ENCODE measurements around the gene RNASEL.
"Not testable (repeated sequence)": the region's sequence is repeated elsewhere in the genome, so short reads cannot be mapped to it uniquely, and the experiment has no call there.

RNASEL gene, protein sequence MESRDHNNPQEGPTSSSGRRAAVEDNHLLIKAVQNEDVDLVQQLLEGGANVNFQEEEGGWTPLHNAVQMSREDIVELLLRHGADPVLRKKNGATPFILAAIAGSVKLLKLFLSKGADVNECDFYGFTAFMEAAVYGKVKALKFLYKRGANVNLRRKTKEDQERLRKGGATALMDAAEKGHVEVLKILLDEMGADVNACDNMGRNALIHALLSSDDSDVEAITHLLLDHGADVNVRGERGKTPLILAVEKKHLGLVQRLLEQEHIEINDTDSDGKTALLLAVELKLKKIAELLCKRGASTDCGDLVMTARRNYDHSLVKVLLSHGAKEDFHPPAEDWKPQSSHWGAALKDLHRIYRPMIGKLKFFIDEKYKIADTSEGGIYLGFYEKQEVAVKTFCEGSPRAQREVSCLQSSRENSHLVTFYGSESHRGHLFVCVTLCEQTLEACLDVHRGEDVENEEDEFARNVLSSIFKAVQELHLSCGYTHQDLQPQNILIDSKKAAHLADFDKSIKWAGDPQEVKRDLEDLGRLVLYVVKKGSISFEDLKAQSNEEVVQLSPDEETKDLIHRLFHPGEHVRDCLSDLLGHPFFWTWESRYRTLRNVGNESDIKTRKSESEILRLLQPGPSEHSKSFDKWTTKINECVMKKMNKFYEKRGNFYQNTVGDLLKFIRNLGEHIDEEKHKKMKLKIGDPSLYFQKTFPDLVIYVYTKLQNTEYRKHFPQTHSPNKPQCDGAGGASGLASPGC

DNA sequence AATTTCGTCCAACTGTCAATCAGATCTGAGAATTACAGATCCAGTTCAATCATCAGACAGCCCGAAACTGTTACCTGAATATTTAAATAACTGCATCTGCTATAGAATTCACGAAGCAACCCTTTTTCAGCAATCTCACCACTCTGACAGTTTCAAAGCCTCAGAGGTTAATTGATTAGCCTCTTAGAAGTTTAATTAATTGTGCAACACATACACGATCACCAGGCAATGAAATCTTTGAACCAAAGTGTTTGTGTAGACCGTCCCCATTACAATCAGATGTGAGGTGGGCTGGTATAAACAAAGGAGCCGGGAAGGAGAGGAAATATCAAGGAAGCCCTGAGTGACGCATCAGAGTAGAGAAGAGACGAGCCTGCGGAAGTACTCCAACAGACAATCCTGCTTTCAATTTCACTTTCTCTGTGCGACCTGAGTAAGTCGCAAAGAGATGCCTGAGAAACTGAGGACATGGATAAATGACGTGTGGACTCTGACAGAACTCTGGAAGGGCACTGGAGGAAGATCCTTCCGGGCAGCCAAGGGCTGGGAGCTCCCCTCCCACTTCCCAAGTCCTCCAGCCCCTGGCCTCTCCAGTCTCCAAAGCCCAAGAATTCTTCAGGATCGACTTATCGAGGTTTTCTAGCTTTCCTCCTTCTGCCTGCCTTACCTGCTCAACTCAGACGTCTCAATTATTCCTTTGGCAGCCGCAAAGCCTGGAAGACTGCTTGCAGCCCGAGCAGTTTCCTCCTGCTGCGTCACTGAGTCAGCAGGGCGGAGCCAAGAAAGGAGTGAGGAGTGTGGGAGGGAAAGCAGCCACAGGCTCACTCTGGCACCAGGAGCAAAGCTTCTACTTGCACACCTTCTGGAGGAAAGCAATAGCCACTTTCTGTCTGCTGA lies at the start of gene RNASEL:
RNASEL (minus strand) TSS at position 757 of the 897 bp plus-strand sequence. CDS start 2,450 bp downstream, outside the sequence.
- peak; percentile 73 to 82 for DNase-seq

GRCh38 chr1:182637769-182638168 lies 48.7 kb upstream of the RNASEL start:
- no peak for DNase-seq

DNA sequence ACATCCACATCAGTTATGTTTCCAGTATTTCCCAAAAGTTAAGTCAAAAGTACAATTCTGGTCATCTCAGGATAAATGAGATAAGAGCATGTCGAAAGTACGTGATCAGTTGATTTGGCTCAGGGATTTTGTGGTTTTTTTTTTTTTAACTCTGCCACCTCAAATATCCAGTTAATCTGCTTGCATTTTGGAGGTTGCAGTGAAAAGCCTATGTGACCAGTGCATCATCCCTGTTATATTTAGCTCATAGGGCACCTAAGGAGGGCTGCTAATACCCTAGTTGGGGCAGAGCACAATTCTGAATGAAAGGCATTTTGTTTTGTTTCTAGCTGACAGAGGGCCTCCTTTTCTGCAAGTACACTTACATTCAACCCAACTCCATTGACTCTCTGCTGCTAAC lies 46.8 kb upstream of the RNASEL start:
- no peak for DNase-seq

DNA sequence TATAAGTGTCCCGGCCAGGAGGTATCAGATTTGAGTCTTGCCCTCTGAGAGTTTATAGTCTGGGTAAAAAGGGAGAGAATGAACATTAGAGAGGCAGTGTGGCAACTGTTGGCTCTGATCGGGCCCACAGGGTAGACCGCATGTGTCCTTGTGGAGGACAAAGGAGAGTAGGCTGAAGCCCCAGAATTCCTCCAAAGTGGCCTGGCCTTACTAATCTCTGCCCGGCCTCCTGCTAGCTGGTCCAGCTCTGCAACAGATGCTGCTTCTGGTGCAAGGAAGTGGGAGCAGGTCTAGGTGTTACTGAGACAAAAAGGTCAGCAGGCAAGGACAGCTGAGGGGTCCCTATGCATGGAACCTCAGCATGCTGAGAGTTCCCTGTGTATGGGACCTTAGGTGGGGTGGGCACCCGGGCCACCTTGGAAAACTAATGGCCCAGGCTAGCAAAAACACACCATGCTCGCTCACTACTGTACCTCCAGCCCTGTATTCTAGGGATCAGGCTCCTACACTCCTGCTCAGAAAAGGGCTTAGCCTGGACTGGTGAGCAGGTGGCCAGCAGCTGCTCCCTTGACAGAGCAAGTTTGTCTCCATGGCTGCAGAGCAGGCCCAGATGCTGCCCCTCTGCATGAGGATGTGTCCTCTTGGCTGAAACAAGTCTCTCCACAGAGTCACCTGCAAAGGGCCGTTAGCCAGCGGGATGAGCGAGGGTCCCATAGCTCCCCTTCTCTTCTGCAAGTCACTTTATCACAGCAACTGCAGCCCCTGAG lies 45.4 kb upstream of the RNASEL start:
- no peak for DNase-seq

DNA sequence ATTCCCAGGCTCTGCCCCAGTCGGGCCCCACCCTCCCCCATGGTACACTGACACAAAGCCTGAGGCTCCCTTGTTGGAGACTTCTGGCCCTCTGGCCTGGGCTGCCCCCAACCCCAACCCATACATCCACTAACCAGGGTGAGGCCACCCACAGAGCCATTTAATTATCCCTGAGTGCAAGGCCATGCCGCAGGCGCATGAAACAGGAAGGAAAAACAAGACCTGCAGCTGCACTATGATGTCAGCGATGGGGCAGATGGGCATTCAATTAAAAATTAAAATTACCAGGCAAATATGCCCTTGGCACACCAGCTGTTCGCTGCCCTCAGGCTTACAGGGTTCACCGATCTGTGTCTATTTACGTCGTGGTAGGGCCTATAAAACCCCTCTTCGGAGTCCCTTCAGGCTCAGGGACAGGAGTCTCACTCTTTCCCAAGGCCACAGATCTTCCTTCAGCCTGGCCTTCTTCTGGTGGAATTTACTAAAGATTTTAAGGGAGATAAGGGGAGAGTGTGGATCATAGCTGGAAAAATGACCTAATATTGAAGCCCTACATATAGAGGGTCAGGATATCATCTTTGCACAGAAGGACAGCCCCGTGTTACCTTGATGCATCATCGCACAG lies 44.7 kb upstream of the RNASEL start:
- DNase-seq, result no peak

GRCh38 chr1:182633031-182633430 lies 44.0 kb upstream of the RNASEL start:
- no peak for DNase-seq

DNA sequence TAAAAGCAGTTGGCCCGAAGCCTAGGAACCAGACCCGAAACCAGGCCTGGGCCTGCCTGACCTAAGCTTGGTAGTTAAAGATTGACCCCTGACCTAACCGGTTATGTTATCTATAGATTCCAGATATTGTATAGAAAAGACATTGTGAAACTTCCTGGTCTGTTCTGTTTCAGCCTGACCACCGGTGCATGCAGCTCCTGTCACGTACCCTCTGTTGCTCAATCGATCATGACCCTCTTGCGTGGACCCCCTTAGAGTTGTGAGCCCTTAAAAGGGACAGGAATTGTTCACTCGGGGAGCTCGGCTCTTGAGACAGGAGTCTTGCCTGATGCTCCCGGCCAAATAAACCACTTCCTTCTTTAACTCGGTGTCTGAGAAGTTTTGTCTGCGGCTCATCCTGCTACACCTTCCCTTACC lies 43.4 kb upstream of the RNASEL start:
- DNase-seq, result not testable (repeated sequence)

DNA sequence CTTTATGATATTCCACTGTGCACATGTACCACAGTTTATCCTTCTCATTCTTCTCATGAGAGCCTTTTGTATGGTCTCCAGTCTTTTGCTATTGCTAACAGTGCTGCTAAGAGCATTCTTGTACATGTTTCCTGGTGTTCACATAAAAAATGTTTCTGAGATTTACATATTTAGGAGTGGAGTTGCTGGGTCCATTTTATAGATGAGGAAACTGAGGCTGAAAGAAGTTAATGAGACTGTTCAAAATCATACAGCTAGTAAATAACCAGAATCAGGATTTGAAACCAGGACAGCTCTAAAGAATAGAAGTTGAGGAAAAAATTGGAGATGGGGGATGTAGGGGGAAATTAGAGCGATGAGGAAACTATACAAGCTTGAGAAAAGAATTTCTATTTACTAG lies 42.9 kb upstream of the RNASEL start:
- DNase-seq, result no peak

GRCh38 chr1:182631053-182631677 lies 42.1 kb upstream of the RNASEL start:
- DNase-seq, result no peak

GRCh38 chr1:182630586-182630985 lies 41.5 kb upstream of the RNASEL start:
- DNase-seq, result no peak

DNA sequence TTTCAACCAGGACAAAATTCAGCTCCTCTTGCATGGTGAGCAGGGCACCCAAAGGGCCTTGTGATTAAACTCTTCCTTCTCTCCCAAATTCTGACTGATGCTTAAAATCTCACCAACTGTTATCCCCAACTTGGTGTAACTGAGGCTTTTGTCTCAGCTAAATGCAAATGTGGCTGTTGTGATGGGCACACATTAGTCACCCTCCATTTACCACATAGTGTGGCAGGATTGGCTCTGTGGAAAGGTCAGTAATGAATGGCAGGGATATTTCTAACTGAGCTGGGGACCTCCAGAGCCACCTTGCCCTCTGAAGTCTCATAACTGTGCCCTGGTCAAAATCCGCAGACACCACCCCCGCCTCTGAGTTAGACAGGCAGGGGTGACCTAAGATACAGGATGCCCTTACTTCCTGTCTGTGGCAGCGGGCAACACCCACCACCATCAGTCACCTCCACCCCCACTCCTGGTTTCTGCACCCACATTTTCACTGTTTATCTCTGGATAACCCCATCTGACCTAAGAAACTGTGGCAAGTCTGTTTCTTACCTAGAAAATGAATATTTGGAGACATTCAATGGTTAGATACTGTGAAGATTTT lies 40.5 kb upstream of the RNASEL start:
- peak; percentile 37 to 72 for DNase-seq

DNA sequence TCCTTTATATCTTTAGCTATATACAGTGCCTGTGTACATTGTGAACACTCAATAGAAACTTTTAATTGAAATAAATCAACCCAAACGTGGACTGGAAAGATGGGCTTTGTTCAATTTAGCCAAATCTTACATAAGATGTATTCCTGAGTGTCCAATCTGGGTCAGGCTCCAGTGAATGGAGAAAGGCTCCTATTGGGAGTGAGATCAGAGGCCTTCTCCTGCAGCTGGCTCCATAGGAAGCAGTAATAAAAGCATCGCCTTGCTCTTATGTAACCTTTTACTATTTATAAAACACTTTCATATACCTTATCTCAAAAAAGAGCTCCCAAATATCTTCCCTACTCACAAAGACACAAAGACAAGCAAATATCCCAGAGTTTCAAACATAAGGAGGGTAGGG lies 40.0 kb upstream of the RNASEL start:
- no peak for DNase-seq

GRCh38 chr1:182628657-182629056 lies 39.6 kb upstream of the RNASEL start:
- no peak for DNase-seq

DNA sequence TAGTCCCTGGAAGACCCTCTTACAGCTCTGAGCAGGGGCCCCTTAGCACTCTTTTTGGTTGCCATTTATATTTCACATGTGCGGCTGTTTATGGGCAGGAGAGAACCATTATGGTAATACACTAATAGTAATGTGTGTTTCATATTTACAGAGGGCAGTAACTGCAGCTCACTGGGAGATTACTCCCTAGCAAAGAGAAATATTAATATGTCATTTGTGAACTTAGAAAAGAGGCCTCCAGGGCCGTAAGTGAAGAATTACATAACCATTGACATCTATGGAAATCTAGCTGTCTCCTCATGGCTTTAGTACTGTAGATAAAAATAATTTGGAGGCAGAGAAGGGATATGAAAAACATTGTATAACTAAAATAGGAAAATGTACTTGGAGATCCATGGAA lies 38.6 kb upstream of the RNASEL start:
- no peak for DNase-seq

- no peak for DNase-seq
Measured at GRCh38 chr1:182626527-182626926, 37.5 kb upstream of the RNASEL start.

GRCh38 chr1:182625719-182626504 lies 36.9 kb upstream of the RNASEL start:
- no peak for DNase-seq

DNA sequence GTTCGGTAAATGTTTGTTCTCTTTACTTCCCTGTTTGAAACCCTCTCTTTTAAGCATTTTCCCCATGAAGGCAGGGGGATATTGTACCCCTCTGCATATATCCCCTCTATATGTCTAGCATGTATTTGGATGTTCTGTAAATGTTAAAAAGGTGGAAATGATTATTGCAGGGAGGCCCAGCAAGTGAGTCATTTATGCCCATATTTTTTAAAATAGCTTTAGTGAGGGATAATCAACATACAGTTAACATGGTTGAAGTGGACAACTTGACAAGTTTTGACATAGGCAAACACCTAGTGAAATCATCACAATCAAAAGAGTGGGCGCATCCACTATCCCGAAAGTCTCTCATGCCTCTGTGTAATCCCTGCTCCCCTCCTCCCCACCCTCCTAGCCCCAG lies 36.0 kb upstream of the RNASEL start:
- no peak for DNase-seq

DNA sequence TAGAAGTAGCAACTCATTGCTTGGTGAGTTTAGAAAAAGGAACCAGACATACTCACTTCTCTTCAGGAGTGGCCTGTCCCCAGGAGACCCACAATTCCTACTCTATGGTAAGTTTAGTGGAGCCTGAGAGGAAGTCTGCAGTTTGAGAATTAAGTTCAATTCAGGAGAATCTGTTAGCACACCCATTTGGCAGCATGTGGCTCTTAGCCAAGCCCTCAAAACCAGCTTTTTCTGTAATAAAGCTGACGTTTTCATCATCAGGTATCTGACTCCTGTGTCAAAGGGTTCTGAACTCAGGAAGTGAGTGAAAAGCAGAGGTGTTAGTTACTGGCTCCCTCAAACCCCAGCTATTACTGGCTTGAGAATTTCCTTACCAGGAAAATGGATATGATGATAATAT lies 35.5 kb upstream of the RNASEL start:
- DNase-seq, result peak in 1 of 2 donors; percentile 37

DNA sequence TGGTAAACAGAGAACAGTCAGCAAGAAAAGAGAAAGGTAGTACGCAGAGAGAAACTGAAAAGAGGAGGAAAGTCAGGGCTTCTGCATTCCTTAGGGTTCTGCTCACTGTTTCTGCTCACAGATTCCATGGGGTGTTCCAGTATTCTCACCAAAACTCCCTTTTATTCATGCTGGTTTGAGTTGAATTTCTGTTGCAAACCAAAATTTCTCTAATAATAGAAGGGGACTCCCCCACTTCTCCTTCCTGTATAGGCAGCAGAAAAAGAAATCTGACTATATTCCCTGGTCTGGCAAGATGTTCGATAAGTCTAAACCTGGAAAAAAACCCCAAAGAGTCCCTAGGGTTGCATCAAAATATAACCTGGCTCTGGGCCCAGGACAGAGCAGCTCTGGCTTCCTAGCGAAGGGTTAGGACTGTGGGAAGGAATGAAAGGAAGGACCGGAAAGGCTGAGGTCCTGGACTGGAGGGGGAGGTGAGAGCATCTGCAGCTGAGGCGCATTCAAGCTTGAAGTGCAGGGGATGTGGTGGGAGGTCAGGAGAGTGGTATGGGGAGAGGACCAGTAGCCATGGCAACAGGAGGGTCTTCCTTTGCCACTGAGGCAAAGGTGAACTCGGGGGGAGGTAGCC lies 34.0 kb upstream of the RNASEL start:
- DNase-seq, result peak; percentile 31 to 76

- no peak for DNase-seq
Measured at GRCh38 chr1:182621906-182622305, 32.9 kb upstream of the RNASEL start.
